ENCODE results near the gene CELSR3.

DNA sequence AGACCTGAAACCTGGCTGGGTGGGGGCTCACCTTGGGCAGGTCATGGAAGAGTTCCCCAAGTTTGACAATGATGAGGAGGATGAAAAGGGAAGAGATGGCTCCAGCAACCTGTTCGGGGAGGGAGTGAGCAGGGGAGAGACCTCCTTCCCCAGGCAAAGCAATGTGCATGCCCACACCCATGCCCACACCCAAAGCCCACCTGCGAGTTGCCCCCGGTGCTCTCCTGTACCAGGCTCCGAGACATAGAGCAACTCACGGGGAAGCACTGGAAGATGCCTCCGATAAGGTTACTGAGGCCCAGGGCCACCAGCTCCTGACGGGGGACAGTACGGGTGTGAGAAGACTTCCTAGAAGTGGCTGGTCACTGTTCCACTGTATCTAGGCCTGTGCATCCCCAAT lies 32.3 kb downstream of the CELSR3 start:
- TF ChIP-seq ZNF274 (IDR thresholded peaks at IDR 0.05; ENCODE audit: low read depth, low read length) (no peak), SUZ12 (IDR thresholded peaks at IDR 0.05; ENCODE audit: extremely low read depth, insufficient read depth, insufficient read length) (no peak), YY1 (IDR thresholded peaks at IDR 0.05; ENCODE audit: insufficient read depth, insufficient read length) (no peak)

Measured in NT2/D1 (cell line).